SU-DHL-6 (cell line): ENCODE measurements around the gene SNUPN.

ENCODE experiments used
- EZH2phosphoT487 ChIP-seq: fragments of 200-600 bp; sonication (generic), shearing (Covaris generic); conservative IDR thresholded peaks from 2 replicates; pipeline ENCODE4 v1.6.1; 2018; ENCODE audit warnings: mild to moderate bottlenecking, antibody characterized with exemption, low read length, moderate library complexity, mixed read lengths
- TF ChIP-seq, protein P1 (sequence below): fragments of 200-600 bp; sonication (generic); IDR thresholded peaks from one replicate; pipeline ENCODE4 v1.5.1; 2017; ENCODE audit warnings: antibody characterized with exemption, mild to moderate bottlenecking, low read length, moderate library complexity; ENCODE audit not compliant: insufficient read depth, poor library complexity, severe bottlenecking

DNA sequence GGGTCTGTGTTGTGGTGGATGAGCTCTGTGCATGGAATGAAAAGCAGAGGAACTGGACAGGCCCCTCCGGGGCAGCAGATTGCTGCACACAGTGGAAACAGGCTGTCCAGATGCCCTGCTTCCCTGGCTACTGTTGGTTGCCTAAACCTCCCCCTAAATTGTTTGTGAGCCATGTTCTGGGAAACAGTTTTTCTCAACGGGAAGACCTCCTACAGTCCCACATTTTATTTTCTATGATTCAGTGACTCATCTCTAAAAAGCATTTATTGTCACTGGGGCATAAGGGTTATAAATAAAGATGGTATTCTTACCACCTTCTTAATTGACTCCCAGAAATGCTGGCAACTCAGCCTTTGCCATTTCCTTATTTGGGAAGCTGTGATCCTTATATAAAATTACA, 26.1 kb downstream of the SNUPN start:
- TF ChIP-seq, protein P1, sequence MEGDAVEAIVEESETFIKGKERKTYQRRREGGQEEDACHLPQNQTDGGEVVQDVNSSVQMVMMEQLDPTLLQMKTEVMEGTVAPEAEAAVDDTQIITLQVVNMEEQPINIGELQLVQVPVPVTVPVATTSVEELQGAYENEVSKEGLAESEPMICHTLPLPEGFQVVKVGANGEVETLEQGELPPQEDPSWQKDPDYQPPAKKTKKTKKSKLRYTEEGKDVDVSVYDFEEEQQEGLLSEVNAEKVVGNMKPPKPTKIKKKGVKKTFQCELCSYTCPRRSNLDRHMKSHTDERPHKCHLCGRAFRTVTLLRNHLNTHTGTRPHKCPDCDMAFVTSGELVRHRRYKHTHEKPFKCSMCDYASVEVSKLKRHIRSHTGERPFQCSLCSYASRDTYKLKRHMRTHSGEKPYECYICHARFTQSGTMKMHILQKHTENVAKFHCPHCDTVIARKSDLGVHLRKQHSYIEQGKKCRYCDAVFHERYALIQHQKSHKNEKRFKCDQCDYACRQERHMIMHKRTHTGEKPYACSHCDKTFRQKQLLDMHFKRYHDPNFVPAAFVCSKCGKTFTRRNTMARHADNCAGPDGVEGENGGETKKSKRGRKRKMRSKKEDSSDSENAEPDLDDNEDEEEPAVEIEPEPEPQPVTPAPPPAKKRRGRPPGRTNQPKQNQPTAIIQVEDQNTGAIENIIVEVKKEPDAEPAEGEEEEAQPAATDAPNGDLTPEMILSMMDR: no peak
- TF ChIP-seq EZH2phosphoT487: no peak
